HG03342 (cell line): ENCODE data around the gene BRCA2.

ENCODE experiments used
- ATAC-seq: cut with Tn5 transposase; IDR thresholded peaks from one replicate; pipeline ENCODE4 v1.9.1; 2021; ENCODE audit warnings: mild to moderate bottlenecking, moderate library complexity; ENCODE audit not compliant: unreplicated experiment

Gene BRCA2

DNA sequence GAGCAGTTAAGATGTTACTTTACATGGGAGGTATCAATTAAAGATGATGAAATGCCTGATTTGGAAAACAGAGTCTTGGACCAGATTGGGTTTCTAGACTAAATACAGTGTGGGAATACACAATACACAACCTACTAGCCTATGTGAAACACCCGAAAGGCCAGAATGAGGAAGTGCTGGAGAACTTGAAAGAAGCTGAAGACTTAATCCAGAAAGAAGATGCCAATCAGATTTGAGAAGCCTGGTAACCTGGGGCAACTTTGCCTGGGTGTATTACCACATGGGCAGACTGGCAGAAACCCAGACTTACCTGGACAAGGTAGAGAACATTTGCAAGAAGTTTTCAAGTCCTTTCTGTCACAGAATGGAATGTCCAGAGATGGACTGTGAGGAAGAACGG, 69.4 kb downstream of the BRCA2 start:
- ATAC-seq, result no peak

DNA sequence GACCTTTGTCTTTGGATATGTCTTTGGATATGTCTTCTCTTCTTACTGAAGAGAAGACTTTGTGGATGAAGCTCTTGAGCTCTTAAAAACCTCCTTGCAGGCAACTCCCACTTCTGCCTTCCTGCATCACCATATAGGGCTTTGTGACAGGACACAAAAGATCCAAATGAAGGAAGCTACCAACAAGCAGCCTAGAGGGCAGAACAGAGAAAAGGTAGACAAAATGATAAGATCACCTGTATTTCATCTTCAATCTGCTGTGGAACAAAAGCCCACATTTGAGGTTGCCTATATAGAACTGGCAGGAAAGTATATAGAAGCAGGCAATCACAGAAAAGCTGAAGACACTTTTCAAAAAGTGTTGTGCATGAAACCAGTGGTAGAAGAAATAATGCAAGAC, 70.1 kb downstream of the BRCA2 start:
- ATAC-seq, result no peak

DNA sequence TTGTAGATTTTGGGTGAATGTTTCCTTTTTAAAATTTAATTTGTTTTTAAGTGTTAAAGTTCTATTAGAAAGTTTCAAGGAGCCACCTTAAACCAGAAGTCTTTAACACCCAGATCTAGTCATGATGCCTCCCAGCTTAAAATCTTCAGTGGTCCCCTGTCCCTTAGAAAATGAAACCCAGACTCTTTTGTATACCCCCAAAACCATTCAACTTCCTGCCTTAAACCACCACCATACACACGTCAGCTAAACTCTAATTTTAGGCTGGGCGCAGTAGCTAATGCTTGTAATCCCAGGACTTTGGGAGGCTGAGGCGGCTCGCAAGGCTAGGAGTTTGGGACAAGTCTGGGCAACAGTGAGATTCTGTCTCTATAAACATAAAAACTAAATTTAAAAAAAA, 74.7 kb downstream of the BRCA2 start:
- ATAC-seq, result peak; percentile 74

DNA sequence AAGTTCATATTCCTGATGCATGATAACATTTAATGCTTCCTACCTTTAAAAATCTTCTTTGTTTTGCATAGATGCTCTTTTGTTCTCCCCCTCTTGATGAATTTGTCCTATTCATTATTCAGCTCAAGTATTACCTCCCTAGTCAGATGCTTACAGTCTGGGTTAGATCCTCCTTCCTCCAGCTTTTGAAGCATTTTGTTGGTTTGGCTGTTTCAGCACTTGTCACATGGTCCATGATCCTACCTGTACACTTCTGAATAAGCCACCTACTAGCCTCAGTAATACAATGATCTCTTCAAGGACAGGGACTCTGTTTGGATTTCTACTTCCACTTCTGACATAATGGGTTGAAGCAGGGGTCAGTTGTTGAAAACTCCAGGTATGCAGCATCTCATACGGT, 75.2 kb downstream of the BRCA2 start:
- no peak for ATAC-seq

DNA sequence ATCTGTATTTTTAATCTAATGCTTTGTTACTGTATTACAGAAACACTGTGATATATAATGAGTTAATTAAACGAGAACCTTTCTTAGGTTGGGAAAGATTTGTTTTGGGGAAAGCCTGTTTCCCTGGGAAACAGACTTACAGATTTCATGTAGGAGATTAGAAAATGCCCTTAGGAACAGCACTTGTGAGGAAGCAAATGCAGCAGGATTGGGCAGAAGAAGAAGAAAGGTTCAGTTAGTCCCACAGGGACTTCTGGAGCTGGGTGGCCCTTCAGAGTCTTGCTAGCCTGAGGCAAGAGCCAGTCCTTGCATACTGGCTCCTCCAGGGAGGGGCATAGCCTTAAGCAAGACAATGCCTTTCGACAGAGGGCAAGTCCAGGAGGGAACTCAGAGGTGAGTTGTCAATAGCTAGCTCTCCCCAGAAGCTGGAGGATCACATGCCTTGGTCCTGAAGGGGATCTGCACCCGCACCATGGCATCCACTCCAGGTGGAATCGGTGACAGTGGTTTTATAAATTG, 75.9 kb downstream of the BRCA2 start:
- no peak for ATAC-seq

DNA sequence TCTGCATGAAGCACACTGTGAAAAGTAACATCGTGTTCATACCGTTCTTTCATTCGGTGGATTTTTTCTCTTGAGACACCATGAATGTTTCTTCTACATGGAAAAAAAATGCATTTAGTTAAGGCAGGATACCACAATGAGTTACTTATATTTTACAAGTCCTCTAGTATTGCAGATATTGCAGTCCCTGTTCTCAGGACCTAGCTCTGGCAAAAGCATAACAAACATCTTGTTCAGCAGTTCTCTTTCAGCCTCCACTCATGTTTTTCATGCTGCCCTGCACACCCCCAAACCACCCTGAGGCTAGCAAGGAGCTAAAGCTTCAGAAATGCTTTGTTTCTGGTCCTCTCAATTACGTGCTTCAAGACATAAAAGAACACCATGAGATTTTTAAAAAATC, 87.8 kb downstream of the BRCA2 start:
- ATAC-seq, result no peak

DNA sequence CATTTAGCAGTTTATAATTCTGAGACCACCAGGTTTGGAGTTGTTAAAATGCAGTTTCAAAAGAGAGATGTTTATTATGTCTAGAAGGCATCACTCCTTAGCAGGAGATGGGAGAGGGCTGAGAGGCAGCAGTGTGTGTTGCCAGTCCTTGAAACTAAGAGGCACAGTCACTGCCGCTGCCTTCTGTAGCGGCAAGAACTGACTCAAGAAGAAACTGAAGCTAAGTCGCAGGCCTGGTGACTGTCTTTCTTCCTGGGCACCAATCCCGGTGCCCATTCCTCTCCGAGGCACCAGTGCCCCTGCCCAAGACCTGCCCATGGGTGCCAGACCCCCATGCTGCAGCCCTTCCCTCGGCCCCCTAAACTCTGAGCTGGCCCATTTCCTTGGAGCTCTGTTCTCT, 92.5 kb downstream of the BRCA2 start:
- no peak for ATAC-seq

DNA sequence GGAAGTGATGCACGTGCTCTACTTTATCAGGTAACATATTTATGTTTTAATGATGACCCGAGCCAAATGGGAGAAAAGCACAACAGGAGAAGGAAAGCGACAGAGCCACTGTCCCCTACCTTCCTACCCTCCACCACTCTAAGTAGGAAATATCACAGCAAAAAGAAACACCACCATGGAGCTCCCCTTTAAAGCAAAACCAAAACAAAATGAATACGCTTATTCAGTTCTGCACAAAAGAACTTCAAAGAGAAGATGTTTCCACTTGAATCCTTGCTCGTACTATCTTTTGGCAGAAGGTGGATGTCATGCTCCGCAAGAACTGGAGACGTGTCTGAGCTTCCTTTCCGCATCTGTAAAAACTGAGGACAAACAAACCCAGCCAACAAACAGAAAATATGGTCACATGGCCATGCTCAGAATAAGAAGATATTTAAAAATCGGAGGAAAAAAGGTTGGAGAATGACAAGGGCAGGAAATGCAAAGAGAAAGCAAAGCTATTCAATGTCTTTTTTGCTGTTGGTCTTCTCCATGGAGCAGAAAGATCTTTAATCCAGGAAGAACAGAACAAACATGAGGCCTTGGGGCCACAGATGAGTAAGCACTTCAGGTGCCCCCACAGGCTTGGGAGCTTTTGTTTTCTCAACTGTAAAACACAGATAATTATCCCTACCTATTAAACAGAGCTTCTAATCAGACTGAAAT, 93.1 kb downstream of the BRCA2 start:
- ATAC-seq, result no peak

DNA sequence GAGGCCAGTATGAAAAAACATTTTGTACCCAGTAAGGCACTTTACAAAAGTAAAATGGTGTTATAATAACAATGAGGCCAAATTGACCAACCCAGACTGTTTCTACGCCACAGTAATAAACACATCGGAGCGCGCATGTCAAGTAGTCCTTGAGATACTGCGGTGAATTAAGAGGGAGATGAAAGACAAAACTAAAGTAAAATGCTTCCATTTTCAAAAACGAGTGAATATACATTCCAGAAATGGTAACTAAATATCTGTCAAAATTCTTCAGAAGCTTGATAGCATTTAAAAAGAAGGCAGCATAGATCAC, 93.6 kb downstream of the BRCA2 start:
- no peak for ATAC-seq

DNA sequence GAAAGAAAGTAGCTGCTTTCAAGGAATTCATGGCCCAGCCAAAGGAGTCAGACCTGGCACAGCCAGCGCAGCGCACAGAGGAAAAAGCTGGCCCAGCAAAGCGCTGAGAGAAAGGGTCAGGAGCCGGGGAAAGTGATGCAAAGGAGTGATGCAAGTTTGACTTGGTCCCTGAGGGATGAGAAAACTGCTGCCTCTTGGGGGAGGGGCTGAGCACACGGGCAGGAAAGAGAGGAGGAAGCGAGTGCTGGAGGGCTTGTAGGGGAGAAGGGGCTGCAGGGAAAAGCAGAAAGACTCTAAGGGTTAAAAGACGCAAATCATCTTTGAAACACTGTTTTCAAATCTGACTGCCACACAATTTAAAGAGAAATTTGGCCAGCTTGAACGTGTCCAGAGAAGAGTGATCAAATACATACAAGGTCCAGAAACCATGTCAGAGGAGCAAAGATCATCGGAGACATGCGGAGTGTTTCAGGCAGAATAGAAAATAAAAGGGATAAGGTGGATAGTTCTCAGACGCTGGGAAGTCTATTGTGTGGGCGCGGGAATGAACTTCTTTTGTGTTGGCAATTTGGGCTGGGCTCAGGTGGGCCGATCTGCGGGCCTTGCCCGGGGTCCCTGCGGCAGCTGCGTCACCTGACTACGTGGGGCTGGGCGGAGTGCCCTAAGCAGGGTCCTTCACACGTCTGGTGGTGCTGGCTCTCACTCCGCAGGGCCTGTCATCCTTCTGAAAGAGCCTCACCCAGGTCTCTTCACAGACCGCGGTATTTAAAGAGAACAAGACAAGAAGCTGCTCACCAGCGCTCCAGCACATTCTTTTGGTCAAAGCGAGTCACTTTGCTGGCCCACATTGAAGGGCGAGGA, 94.5 kb downstream of the BRCA2 start:
- no peak for ATAC-seq

DNA sequence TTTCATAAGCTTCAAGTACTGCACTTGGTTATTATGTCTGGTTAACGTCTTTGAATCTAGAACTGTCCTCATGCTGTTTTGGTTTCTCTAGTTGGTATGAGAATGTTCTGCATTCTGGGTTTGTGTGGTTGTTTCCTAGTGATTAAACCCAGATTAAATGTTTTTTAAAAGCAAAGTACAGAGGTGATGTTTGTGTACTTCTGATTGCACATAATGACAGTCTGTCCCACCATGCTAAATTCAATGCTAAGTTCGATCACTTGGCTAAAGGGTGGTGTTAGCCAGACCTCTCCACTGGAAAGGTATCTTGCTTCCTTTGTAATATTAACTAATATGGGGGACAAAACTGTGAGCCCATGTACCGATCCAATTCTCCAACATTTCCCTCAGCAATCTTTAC, 98.0 kb downstream of the BRCA2 start:
- no peak for ATAC-seq

DNA sequence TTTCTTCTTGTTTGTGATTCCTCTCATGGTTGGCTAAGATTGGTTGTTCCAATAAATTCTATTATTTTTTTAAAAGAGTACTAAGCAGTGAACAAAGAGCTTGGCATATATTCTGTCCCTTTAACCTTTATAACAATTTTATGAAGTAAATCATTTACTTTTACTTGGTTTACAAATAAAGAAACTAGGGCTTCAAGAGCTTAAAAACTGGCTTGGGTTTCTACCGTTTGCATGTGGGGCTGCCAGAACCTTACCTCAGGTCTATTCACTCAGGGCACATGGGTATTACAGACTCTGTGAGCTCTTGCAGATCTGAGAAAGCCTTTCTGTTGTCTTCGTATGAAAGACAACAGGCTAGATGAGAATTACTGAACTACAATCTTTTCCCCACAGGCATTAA, 99.3 kb downstream of the BRCA2 start:
- ATAC-seq, result no peak

DNA sequence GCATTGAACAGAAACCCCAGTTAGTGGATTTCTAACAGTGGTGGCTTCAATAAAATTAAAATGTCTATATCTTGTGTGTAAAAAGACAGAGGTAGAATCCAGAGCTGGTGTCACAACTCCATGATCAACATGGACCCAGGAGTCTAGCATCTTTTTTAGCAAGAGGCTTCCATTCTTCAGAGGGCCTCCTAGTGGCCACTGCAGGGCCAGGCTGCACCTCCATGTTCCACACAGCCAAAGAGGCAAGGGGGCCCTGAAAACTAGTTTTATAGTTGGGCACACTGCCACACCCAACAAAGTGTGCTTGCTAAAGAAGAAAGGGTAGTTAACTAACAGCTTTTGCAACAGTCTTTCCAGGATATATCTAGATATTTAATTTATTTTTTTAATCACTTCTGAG, 99.7 kb downstream of the BRCA2 start:
- no peak for ATAC-seq

DNA sequence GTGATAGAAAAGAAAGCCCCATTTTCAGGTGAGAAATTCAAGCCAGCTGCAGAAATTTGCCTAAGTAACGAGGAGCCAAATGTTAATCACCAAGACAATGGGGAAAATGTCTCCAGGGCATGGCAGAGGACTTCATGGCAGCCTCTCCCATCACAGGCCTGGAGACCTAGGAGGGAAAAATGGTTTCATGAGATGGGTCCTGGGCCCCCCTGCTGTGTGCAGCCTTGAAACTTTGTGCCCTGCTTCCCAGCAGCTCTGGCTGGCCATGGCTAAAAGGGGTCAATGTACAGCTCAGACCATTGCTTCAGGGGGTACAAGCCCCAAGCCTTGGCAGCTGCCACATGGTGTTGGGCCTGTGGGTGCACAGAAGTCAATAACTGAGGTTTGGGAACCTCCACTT, 102.7 kb downstream of the BRCA2 start:
- no peak for ATAC-seq

DNA sequence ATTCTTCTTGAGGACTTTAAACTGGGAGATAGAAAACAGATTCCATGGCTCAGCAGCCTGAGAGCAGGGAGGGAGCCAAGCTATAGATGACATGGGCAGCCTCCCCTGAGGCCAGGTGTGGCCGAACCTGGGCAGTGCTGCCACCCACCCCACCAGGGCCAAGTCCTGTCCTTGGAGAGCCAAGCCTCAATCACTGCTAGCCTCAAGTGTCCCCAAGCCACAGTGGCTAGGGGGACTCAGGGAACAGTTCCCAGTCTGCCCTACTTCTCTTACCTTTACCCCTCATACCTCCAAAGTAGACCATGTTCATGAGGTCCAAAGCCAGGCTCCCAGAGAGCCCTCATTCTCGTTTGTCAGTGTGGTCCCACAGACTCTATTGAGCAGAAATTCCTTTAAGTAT, 104.6 kb downstream of the BRCA2 start:
- no peak for ATAC-seq

DNA sequence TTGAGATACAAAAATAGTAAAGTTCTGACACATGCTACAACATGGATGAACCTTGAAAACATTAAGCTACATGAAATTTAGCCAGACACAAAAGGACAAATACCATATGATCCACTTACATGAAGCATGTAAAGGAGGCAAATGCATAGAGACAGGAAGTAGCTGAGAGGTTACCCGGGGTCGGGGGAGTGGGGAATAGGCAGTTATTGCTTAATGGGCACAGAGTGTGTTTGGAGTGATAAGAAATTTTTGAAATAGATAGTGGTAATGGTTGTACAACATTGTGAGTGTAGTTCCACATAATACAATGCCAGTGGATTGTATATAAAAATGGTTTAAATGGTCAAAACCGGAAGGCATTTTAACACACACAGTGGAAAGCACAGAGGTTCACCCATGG, 108.3 kb downstream of the BRCA2 start:
- ATAC-seq, result no peak

DNA sequence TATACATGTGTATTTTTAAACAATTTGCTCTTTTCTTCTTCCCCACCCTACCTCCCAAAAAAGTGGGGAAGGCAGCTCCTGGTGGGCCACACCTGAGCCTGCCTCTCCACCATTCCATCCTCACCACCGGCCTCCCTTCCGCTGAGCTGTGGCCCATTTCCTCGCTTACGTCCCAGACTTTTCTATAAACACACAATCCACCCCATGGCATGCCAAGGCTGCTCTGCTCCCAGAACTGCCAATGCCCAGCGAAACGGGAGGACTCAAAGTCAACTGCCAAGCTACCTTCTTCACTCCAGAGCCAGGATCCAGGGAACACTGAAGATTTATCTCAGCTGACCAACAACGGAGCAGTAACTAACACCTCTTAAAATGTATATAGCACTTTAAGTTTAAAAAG, 109.8 kb downstream of the BRCA2 start:
- no peak for ATAC-seq

DNA sequence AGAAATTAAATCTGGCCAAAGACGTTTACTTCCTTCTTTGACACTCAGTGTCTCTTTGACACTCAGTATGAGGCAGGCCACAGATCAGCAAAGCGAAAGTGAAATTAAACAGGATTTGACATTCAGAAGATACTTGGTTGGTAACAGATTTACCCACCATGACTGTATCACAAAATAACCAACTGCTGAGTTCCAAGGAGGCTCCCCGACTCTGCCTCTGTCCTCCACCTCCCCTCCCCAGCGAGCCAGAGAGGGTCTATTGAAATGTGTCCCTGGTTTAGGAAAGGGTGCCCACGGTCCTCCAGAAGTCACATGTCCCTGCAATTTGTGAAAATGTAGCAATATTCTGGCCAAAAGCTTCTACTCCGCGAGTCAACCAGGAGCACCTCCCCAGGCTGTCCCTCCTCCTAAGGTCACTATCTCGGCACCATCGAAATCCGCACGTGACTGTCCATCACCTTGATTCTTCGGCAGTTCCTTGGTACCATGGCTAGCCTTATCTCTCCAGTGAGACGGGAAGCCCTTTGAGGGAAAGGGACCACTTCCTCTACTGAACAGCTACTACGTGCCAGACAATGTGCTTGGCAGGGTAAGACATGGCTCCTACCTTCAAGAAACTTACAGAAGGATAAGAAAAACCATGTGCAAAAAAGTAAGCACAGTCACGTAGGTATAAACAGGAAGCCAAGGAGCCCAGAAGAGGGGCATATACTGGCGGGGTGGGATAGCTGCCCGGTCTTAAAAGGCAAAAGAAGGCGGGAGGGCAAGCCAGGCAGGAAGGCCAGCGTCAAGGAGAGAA, 111.1 kb downstream of the BRCA2 start:
- ATAC-seq, result peak; percentile 38

DNA sequence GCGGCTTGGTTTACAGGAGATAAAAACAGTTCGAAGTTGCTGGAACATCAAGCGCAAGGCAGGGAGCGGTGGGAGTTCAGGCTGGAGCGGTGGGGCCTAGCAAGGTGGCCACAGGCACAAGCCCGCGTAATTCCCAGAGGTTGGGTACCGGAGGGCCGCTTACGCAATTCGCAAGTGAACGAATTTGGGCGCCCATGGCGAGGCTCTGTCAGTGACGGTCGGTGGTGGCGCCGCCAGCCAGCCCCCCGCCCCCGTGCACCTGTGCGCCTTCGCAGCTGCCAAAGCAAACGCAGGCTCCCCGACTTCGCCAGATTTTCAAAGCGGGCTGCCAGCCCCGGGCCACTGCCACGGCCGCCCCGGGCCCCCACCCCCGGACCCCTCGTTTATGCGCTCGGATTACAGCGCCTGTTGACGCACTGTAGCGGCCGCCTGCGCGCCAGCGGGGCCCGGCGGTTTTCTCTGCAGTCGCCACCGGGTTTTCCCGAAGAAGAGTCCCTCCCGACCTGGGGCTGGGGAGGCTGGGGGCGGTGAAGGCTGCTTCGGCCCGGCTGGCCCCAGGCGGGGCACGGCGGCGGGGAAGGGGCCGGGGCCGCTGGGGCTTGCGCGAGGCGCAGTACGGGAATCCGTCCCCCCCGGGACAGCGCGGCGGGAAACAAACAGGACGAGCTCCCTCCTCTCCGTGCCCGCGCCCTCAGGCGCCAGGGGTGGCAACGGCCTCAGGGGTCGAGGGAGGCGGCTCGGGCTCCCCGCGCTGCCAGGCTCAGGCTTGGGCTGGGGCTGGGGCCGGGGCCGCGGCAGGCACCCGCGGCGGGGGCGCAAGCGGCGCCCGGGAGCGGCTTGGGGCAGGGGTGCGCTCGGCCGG, 111.9 kb downstream of the BRCA2 start:
- ATAC-seq, result peak; percentile 18

DNA sequence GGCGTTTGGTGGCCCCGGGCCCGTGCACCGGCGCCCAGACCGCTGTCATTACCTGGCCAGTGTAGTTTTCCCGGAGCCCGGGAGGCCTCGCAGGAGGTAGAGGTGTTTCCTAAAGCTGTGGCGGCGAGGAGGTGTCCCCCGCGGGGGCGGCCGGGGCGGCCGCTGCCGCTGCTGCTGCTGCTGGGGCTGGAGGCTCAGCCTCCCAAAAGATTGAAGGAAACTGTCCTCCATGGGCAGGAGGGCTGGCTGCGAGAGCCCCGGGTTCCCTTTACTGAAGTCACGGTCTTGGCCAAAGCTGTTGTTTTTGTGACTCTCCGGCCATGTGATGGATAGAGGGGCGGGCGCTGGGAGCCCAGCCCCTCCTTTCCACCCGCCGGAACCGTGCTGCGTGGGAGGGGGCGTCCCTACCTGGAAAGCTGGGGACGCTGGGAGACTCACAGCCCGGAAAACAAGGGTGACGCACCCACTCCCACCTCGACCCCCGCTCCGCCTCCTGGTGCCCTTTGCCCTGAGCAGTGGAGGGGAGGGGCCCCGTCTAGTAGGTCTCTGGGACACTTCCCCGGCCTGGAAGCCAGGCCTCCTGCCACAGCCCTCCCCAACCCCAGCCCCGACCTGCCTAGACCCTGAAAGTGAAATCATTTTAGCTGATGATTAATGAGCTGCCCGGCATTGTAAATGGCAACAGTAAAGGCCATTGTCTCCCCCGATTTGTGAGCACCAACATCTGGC, 112.7 kb downstream of the BRCA2 start, which contains the start of gene N4BP2L1:
TSS of gene N4BP2L1 (minus strand) at position 279 of the 729 bp plus-strand sequence. CDS start at position 231, 48 bp downstream.
- peak; percentile 68 for ATAC-seq
